K562 (cell line): Measurements from ENCODE around the gene MDH2. TPM values are rescaled to one million over a fixed set of nuclear protein-coding genes. Genes with fewer than 3 reads are reported as not detected.

Experiments used
- ATAC-seq: fragments of 200-7000 bp; cut with Tn5 transposase; 3 replicates; pipeline ENCODE4 v1.9.1; 2020; ENCODE audit warnings: moderate library complexity
- BruUV-seq: library from RNA; stranded (reverse); fragments of 400-500 nt; replicated peaks from 2 replicates; lab custom pipeline; 2021; lab: Mats Ljungman, UMichigan
- CTCF ChIA-PET: fragments of 300-600 bp; formaldehyde crosslinking; extraction: SDS; loops from one replicate; lab custom pipeline; 2021; ENCODE audit warnings: low intra/inter-chr PET ratio; lab: Yijun Ruan, JAX
- POLR2A ChIA-PET: fragments of 300-600, 350-650 bp; sonication (Branson Sonifier 250); formaldehyde crosslinking; extraction: SDS; loops from one replicate; lab custom pipeline; 2021; ENCODE audit warnings: antibody characterized with exemption, inconsistent platforms; lab: Yijun Ruan, JAX
- DNase-seq, 4 experiments: peaks; one replicate each; pipeline versions ENCODE4 v3.0.0 to v3.0.0-alpha.2; 2011 to 2018; ENCODE audit warnings: low spot score in 3 of 4, mixed read lengths in 3 of 4; ENCODE audit errors: extremely low read depth in 1 of 4
- FAIRE-seq: peaks from 2 replicates; lab custom pipeline; 2011; peaks lifted over from hg19 to GRCh38; lab: Jason Lieb, UNC
- H2AFZ ChIP-seq: 2 replicates; pipeline ENCODE4 v1.6.0; 2011; ENCODE audit warnings: low read depth, low read length, control low read depth, inconsistent platforms
- H3K27ac ChIP-seq: fragments of 200-600 bp; 3 replicates; pipeline ENCODE4 v1.8.0; 2011; ENCODE audit warnings: low read depth, mild to moderate bottlenecking, control low read depth, inconsistent platforms, low read length, moderate library complexity, mixed read lengths; ENCODE audit errors: extremely low read depth
- H3K27me3 ChIP-seq, 2 experiments: fragments of 300-600 bp in 1 of 2; 2 replicates in 1 of 2; 3 replicates in 1 of 2; pipeline versions ENCODE4 v1.6.0 to v1.8.0; 2011; ENCODE audit warnings: inconsistent platforms in 2 of 2, low read length in 2 of 2, mild to moderate bottlenecking in 1 of 2, mixed read lengths in 1 of 2, moderate library complexity in 1 of 2; ENCODE audit not compliant: control insufficient read depth in 2 of 2, insufficient read depth in 2 of 2
- H3K36me3 ChIP-seq: fragments of 300-600 bp; 3 replicates; pipeline ENCODE4 v1.8.0; 2011; ENCODE audit warnings: mild to moderate bottlenecking, low read length, inconsistent platforms; ENCODE audit not compliant: control insufficient read depth, insufficient read depth
- H3K4me1 ChIP-seq, 2 experiments: fragments of 200-600 bp in 1 of 2; replicated peaks in 1 of 2; 2 replicates in 1 of 2; 3 replicates in 1 of 2; pipeline versions ENCODE4 v1.5.1 to v1.8.0; 2011; ENCODE audit warnings: inconsistent platforms in 2 of 2, low read length in 2 of 2, mild to moderate bottlenecking in 1 of 2, mixed read lengths in 1 of 2, moderate library complexity in 1 of 2; ENCODE audit not compliant: control insufficient read depth in 2 of 2, insufficient read depth in 2 of 2
- H3K4me2 ChIP-seq: 2 replicates; pipeline ENCODE4 v1.6.1; 2011; ENCODE audit warnings: low read length, control low read depth, inconsistent platforms, mixed read lengths; ENCODE audit not compliant: insufficient read depth
- H3K4me3 ChIP-seq: fragments of 200-600 bp; sonication (generic), shearing (Covaris generic); 2 replicates; pipeline ENCODE4 v1.5.1; 2016; ENCODE audit warnings: control low read depth, inconsistent platforms
- H3K79me2 ChIP-seq: fragments of 200-600 bp; 3 replicates; pipeline ENCODE4 v1.8.0; 2011; ENCODE audit warnings: low read length, inconsistent platforms; ENCODE audit not compliant: control insufficient read depth, insufficient read depth
- H3K9ac ChIP-seq, 2 experiments: 2 replicates each; pipeline versions ENCODE4 v1.6.0 to v1.6.1; 2011; ENCODE audit warnings: low read depth in 2 of 2, low read length in 2 of 2, control low read depth in 1 of 2, inconsistent platforms in 1 of 2, mild to moderate bottlenecking in 1 of 2, mixed read lengths in 1 of 2; ENCODE audit not compliant: insufficient read depth in 1 of 2
- H3K9me1 ChIP-seq: one replicate; pipeline ENCODE4 v1.6.0; 2011; ENCODE audit warnings: inconsistent platforms, mild to moderate bottlenecking, low read length, moderate library complexity; ENCODE audit not compliant: control insufficient read depth, insufficient read depth
- H3K9me3 ChIP-seq: replicated peaks from 2 replicates; pipeline ENCODE4 v1.5.1; 2011; ENCODE audit warnings: low read depth, low read length, inconsistent platforms; ENCODE audit not compliant: control insufficient read depth, insufficient read depth
- H4K20me1 ChIP-seq: replicated peaks from 2 replicates; pipeline ENCODE4 v1.6.1; 2011; ENCODE audit warnings: low read length, inconsistent platforms, mixed read lengths; ENCODE audit not compliant: control insufficient read depth, insufficient read depth
- DACH1 ChIP-seq: fragments of 450-650 bp; IDR thresholded peaks from 2 replicates; pipeline ENCODE4 v1.6.1; 2018; ENCODE audit not compliant: partially characterized antibody
- HLTF ChIP-seq: fragments of 450-650 bp; IDR thresholded peaks from 2 replicates; pipeline ENCODE4 v1.6.1; 2016
- KLF13 ChIP-seq: fragments of 450-650 bp; IDR thresholded peaks from 2 replicates; pipeline ENCODE4 v1.6.1; 2016; ENCODE audit warnings: missing genetic modification characterization, low read depth, mild to moderate bottlenecking, missing compliant biosample characterization, moderate library complexity, borderline replicate concordance
- NCOA6 ChIP-seq: fragments of 450-650 bp; IDR thresholded peaks from 2 replicates; pipeline ENCODE4 v1.6.1; 2017; ENCODE audit warnings: mild to moderate bottlenecking
- NFYB ChIP-seq: IDR thresholded peaks from 2 replicates; pipeline ENCODE4 v1.6.1; 2011; ENCODE audit warnings: mild to moderate bottlenecking, moderate library complexity; ENCODE audit not compliant: insufficient read length; ENCODE audit errors: extremely low read depth
- RBBP5 ChIP-seq: fragments of 200-600 bp; sonication (generic); IDR thresholded peaks from 2 replicates; pipeline ENCODE4 v1.6.1; 2012; ENCODE audit warnings: borderline replicate concordance, mild to moderate bottlenecking, low read length, control low read depth, inconsistent platforms; ENCODE audit not compliant: insufficient read depth, poor library complexity, severe bottlenecking
- TRIM24 ChIP-seq, 2 experiments: fragments of 450-650 bp; IDR thresholded peaks; 2 replicates each; pipeline ENCODE4 v1.6.1; 2016
- ZNF778 ChIP-seq: fragments of 450-650 bp; formaldehyde crosslinking; IDR thresholded peaks from 2 replicates; pipeline ENCODE4 v1.4.0; 2020; ENCODE audit warnings: mild to moderate bottlenecking, moderate library complexity
- ZZZ3 ChIP-seq: fragments of 450-650 bp; IDR thresholded peaks from 2 replicates; pipeline ENCODE4 v1.6.1; 2016; ENCODE audit warnings: antibody characterized with exemption, mild to moderate bottlenecking, moderate library complexity
- WGBS: fragments of 100-300 bp; shearing (Covaris generic); methylation state at CpG from one replicate; pipeline ENCODE4 v1.1.6; 2016; ENCODE audit warnings: low coverage, mixed read lengths; ENCODE audit not compliant: insufficient coverage; ENCODE audit errors: missing lambda C conversion rate; 5-methylcytosine and 5-hydroxymethylcytosine counted together
- in situ Hi-C: fragments of 300-500 bp; cut with MboI; formaldehyde crosslinking; loops from 4 replicates; pipeline ENCODE4 v1.15.0; 2018; ENCODE audit warnings: inconsistent platforms, mixed read lengths
- intact Hi-C: fragments of 100-400 bp; cut with micrococcal nuclease; formaldehyde crosslinking; loops from 2 replicates; pipeline ENCODE4 v1.14.2; 2022
- polyA plus RNA-seq, 8 experiments: library from polyadenylated mRNA; depleted of rRNA in 4 of 8; stranded (reverse) in 5 of 8; unstranded in 3 of 8; fragments of >200 nt; fragmentation: Nextera tagmentation in 2 of 8; fragmentation: Illumina TruSeq in 1 of 8; extraction: Ambion mirVana in 2 of 8; extraction: Trizol in 1 of 8; gene quantifications; 2 replicates each; pipeline versions ENCODE4 v1.2.1 to v1.2.3, GENCODE V29; 2011 to 2014; ENCODE audit warnings: inconsistent platforms in 1 of 8, missing spikeins in 1 of 8
- total RNA-seq, 7 experiments: library from RNA; depleted of rRNA in 6 of 7; stranded (reverse); fragments of >200 nt in 6 of 7; fragmentation: Illumina TruSeq in 2 of 7; extraction: Trizol in 2 of 7; gene quantifications; 2 replicates each; pipeline versions ENCODE4 v1.2.1 to v1.2.3, GENCODE V29; 2011 to 2021; ENCODE audit warnings: low replicate concordance in 1 of 7

The MDH2 gene
- total and polyA plus RNA-seq, 9 of the 15 experiments (the other 6 are each of a cell fraction or from before 2014, with no cell fraction given) = 106 to 701 (median 242) TPM

DNA sequence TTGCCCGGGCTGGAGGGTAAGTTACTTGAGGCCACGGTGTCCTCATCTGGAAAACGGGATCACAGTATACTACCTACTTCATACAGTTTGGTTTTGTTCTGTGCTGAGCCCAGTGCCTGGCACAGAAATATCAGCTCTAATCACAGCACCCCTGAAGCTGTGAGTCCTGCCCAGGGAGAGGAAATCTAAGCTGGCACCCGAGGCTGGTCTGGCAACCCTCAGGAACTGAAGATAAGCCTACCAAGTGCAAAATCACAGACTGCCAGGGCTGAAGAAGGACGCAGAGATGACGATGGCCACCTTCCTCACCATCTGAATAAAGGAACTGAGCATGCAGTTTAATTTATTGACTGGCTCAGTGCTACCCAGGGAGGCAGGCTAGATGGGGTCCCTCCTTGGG is 45.8 kb upstream of the MDH2 start:
- intact Hi-C loops (no loop called here), in situ Hi-C loops (loop anchor here (25.0 kb wide), 1 partner anchor 565 kb away; no protein-coding TSS in a partner anchor)
- Histone ChIP-seq H3K4me2 (no peak overlapping the region), H3K27ac (no peak overlapping the region), H3K79me2 (no peaks in the 10 kb centered on the region), H3K9me1 (no peaks in the 10 kb centered on the region), H4K20me1 (no peaks in the 10 kb centered on the region; the same call in 1 of the 2 replicates), H3K4me1 (peaks cover 4 to 5% of the 10 kb centered on the region in 2 experiments; a peak in 2 of 5 replicates), H3K9me3 (no peaks in the 10 kb centered on the region), H3K9ac (no peak overlapping the region), H3K4me3 (no peak overlapping the region), H3K27me3 (no peaks in the 10 kb centered on the region), H3K36me3 (peaks cover 35% of the 10 kb centered on the region), H2AFZ (no peak overlapping the region)
- no TSS peak for BruUV-seq
- no peak for FAIRE-seq
- no peak for TF ChIP-seq NFYB
- TF ChIP-seq TRIM24 (IDR thresholded peaks at IDR 0.05) = no peak
- no peak for TF ChIP-seq DACH1
- no peak for TF ChIP-seq KLF13 (tag)
- no peak for TF ChIP-seq ZZZ3
- no peak for TF ChIP-seq HLTF
- no peak for TF ChIP-seq RBBP5
- no peak for TF ChIP-seq NCOA6
- TF ChIP-seq ZNF778 = no peak
- ChIA-PET POLR2A (no interaction called here), CTCF (no interaction called here)
- DNase-seq = no peak
- WGBS = 74% methylated on average over 6 of the region's 6 CpGs
- ATAC-seq = no peak
